Stimulated activated CD8-positive, alpha-beta memory T cell treated with anti-CD3 and anti-CD28 coated beads, Interleukin-15, amount 100 ng/mL, for 1 hour (primary cell): ENCODE measurements around the gene STIL.
"Not testable (repeated sequence)": the region's sequence is repeated elsewhere in the genome, so short reads cannot be mapped to it uniquely, and the experiment has no call there.

Source experiments
- DNase-seq: peaks from one replicate; pipeline ENCODE4 v3.0.0-alpha.2; 2020; ENCODE audit warnings: low read depth

STIL gene

GRCh38 chr1:47319968-47320367 is 6.0 kb upstream of the STIL start:
- DNase-seq = not testable (repeated sequence)

GRCh38 chr1:47317841-47318240 is 3.9 kb upstream of the STIL start:
- no peak for DNase-seq

GRCh38 chr1:47309427-47309826 is 4.5 kb downstream of the STIL start:
- DNase-seq = no peak

- no peak for DNase-seq
These were observed 11.5 kb downstream of the STIL start for GRCh38 chr1:47302472-47302871.

- DNase-seq = no peak
These were observed 15.8 kb downstream of the STIL start for GRCh38 chr1:47298025-47298699.

- DNase-seq = no peak
These were observed 18.4 kb downstream of the STIL start for GRCh38 chr1:47295579-47295978.

GRCh38 chr1:47294863-47295262 is 19.1 kb downstream of the STIL start:
- DNase-seq = not testable (repeated sequence)

GRCh38 chr1:47288116-47288515 is 25.8 kb downstream of the STIL start:
- not testable (repeated sequence) for DNase-seq

GRCh38 chr1:47280142-47280541 is 33.8 kb downstream of the STIL start:
- DNase-seq = no peak

GRCh38 chr1:47276850-47277249 is 37.1 kb downstream of the STIL start:
- DNase-seq = no peak

- DNase-seq = not testable (repeated sequence)
These were observed 38.1 kb downstream of the STIL start for GRCh38 chr1:47275811-47276210.

- DNase-seq = not testable (repeated sequence)
These were observed 48.4 kb downstream of the STIL start for GRCh38 chr1:47265529-47265928.

- peak; percentile 11 for DNase-seq
These were observed 51.0 kb downstream of the STIL start for GRCh38 chr1:47262787-47263413.

- no peak for DNase-seq
These were observed 56.7 kb downstream of the STIL start for GRCh38 chr1:47257224-47257623.

GRCh38 chr1:47252795-47253194 is 61.2 kb downstream of the STIL start:
- DNase-seq = no peak

- no peak for DNase-seq
These were observed 61.6 kb downstream of the STIL start for GRCh38 chr1:47252369-47252768.

GRCh38 chr1:47249755-47250154 is 64.2 kb downstream of the STIL start:
- no peak for DNase-seq

GRCh38 chr1:47244339-47244862 is 69.5 kb downstream of the STIL start:
- no peak for DNase-seq

GRCh38 chr1:47243910-47244309 is 70.0 kb downstream of the STIL start:
- no peak for DNase-seq

GRCh38 chr1:47241114-47242113 is 72.5 kb downstream of the STIL start:
- no peak for DNase-seq

- DNase-seq = no peak
These were observed 74.9 kb downstream of the STIL start for GRCh38 chr1:47238935-47239592.

- DNase-seq = no peak
These were observed 78.1 kb downstream of the STIL start for GRCh38 chr1:47235806-47236205.
